HK-2 (cell line): ENCODE data around the gene INSYN2B.
A peak's percentile ranks its signal among the peaks of the same experiment; 100 is the strongest.

Experiments used
- DNase-seq: peaks from one replicate; pipeline ENCODE4 v3.0.0-alpha.2; 2018; ENCODE audit not compliant: unreplicated experiment

Gene INSYN2B

DNA sequence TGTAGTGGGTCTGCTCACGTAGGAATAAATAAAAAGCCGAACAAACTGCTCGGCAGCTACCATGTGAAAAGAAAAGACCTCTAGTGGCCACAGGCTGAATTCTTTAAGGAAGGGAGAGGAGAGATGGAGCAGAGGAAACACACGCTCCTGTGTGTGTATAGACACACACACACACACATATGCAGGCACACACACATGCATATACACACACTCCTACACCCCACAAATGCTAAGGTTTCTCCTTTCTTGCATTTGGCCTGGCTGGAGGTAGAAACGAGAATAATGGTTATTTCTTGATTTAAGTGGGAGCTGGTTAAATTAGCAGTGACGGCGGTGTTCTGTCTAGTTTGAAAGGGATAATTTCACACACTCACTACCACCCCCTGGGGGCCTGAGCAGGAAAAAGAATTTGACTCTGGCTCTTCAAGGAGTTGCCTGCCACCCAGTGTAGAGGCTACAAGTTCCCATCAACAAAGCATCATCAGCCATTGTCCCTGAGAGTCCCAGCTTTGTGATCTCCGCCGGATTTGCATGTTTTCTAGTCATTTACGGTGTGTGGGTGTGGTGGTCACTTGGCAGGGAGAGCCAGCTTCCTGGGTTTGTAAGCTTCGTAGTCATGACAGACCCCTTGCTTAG lies at the start of gene INSYN2B:
TSS of gene INSYN2B (minus strand) at position 78 of the 636 bp plus-strand sequence. CDS start 96,597 bp downstream, outside the sequence.
- peak; percentile 56 for DNase-seq

DNA sequence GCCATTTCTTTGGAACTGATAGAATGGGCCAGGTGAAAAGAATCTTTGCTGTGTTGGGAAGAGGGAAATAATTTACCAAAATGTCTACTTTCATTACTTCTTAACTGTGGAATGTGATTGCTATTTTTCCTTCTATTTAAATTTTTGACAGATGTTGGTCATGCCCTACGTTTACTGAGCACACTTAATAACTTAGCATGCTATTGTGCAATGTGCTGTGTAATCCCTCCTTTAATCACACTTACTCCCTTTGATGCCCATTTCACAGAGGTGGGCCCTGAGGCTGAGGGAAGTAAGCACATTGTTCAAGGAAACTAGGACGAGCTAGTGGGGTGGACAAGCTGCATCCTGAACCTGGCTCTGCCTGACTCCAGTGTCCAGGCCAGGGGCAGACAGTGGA lies 47.8 kb upstream of the INSYN2B start:
- DNase-seq = no peak

DNA sequence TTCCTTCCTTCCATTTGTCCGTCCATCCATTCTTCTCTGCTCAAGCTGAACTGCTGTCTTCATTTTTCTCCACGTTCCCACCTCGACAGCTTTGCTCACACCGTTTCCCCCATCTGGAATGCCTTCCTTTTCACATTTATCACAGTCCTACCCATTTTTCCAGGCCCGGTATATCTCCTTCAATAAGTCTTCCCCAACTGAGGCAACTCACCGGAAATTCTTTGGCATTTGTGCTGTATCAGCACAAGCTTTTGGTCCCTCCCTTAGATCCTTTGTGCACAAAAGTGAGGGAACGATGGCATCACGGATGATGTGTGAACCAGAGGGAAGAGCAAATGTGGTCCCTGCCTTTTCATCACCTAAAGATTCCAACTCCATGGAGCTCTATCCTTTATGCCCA lies 45.6 kb upstream of the INSYN2B start:
- no peak for DNase-seq

DNA sequence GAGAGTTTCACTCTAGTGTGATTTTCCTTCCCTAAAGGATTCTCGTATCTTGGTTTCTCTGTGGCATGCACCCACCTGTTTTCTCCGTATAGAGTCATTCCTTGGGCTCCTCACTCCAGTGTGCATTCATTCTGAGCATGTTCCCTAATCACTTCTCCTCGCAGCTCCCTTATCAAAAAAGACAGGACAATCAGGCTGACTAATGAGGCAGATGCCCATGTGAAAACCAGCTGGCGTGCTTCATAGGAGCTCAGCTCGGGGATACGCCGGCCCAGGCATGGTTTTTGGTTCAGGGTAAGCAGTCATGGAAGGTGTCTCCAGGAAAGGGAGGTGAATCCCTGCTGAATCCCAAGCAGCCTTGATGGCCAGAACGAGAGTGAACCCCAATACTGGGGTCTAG lies 41.2 kb upstream of the INSYN2B start:
- no peak for DNase-seq

DNA sequence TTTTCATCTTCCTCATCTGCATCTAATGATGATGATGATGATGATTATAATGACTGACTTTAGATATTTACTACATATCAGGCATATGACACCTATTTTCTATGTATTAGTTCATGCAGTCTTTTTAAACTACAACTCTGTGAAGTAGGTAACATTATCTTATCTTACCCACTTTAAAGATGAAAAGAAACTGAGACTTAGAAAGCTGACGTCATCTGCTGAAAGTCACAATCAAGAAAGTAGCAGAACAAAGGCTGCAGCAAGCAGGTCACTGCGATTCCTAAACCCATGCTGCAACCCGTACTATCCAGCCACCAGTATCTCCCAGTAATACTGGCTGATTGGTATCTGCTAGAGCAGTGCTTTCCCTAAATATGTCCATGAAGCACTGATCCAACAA lies 40.1 kb upstream of the INSYN2B start:
- no peak for DNase-seq

DNA sequence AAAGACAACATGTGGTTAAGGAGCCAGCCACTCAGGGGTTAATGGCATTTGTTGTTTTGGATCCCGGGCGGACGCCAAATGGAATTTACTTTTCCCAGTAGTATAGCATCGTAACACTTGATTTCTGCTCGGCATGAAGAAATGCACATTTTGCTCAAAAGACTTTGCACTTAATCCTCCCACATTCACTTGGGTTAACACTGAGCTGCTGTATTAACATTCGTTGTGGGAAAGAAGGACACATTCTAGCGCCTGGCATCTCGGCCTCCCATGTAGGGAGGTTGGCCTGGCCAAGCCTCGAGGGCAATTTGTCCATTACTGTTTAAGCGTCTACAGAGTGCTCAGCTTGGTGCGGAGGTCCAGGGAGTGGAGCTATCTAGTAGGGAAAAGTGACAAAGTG lies 32.3 kb upstream of the INSYN2B start:
- no peak for DNase-seq

DNA sequence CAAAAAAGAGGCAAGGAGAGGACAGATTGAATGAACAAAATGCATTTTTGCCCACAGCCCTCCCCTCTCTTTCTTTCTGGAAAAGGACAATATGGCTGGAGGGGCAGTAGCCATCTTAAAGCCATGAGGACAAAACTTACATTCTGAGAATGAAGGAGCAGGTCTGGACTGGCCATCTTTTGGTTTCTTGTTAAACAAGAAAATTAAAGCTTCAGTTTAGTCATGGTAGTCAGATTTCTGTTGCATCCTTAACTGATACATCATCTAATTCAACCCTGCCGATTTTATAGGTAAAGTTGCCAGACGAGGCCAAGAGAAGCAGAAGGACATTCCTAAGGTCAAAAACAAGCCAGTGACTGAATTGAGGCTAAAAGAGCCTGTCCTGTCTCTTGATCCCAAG lies 31.5 kb upstream of the INSYN2B start:
- no peak for DNase-seq

DNA sequence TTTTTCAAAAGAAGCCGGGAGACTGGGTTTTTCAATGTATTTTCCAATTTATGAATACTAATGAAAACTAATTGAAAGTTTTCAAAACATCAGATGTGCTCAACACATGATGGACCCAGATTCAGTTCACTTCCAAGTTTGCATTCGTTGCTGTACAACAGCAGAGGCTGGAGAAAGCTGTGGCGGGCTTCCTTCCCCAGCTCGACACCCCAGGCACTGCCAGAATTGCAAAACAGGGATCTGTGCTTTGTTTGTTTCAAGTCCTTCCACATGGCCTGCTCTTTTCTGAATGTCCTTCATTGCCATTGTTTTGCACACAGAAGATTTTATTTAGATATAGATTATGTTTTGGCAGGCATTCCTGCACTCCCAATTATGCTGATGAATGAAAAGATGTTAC lies 30.3 kb upstream of the INSYN2B start:
- DNase-seq = no peak

DNA sequence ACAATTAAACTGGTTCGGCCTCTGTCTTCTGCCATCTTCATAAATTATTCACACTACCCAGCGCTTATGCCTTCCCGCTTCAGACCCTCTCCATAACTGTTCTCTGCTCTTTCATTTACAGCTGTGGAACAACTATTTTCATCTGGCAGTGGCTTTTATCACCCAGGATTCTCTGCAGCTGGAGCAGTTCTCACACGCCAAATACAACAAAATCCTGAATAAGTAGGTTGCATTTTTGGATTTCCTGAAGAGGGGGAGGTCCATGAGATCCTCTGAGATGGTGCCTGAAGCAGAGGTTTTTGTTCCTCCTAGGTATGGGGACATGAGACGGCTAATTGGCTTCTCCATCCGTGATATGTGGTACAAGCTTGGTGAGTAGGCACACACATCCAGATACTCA lies 28.1 kb upstream of the INSYN2B start:
- no peak for DNase-seq

DNA sequence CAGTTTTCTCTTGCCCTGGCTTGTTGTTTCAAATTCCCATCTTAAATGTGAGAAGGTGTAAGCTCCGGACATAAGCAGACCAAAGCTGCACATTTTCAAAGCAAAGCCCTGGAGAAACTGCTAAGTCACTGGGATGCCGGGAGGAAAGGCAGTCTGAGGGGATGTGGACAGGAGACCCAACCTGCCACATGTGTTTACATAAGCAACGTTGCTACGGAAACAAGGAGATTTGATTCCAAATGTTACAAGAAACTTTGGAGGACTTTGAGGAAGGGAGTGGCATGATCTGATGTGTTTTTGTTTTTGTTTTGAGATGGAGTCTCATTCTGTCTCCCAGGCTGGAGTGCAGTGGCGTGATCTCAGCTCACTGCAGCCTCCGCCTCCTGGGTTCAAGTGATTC lies 25.7 kb upstream of the INSYN2B start:
- DNase-seq = no peak

DNA sequence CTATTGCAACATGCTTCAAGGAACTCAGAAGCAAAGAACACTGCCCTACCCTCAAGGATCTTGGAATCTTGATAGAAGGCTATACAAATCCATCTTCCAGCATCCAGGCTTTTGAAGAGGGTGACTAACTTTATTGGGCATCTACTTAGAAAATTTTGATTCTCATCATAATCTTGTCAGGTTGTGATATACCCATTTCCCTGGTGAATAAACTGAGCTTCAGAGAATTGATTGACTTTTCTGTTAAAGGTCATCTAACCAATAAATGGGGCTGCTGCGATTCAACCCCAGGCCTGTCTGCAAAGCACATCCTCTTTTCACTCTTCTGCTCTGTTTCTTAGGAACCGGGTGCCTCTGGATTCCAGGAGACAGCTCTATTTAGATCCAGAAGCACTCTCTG lies 19.9 kb upstream of the INSYN2B start:
- DNase-seq = no peak

DNA sequence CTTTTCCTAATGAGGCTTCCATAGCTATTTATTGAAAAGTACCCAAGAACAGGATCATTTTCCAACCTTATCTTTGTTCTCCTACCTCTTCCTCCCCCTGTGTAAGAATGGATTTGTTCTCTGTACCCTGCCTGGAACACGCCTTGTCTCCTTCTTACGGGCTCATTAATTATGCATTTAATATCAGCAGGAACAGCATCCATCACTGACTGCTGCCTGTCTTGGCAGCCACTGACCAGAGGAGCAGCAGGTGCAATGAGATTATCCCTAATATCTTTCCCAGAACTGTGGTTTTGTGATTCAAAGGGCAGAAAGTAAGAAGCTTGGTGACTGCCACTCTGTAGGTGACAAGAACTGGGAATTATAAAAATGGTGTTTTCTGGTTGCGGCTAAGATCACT lies 19.3 kb upstream of the INSYN2B start:
- no peak for DNase-seq

DNA sequence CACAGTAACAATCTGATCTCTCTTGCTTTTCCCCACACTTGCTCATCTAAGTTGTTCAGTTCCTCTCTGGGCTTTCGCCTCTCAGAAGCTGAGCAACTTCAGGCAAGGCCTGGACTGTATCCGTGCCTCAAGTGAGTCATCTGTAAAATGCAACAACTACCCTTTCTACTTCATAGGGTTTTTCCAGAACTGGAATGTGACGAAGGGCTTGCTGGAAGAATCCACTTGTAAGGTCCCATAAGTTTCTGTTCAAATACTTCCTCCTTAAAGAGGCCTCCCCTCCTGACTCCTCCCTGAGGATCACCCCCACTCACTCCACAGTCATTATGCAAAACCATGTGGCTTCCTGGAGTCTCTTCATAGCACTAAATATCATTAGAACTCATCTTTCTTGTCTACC lies 17.5 kb upstream of the INSYN2B start:
- DNase-seq = no peak

DNA sequence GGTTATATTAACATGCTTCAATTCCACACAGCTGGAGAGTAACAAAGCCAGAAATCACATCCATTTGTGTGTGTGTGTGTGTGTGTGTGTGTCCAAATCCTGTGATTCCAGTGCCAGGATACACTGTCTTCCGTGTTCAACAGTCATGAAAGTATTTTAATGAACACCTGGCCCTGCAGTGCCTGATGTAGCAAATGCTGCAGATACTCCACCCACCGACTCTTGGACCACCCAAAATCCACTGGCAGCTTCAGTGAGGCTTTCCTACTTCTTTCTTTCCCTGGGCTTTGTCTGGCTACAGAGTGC lies 13.1 kb upstream of the INSYN2B start:
- no peak for DNase-seq

DNA sequence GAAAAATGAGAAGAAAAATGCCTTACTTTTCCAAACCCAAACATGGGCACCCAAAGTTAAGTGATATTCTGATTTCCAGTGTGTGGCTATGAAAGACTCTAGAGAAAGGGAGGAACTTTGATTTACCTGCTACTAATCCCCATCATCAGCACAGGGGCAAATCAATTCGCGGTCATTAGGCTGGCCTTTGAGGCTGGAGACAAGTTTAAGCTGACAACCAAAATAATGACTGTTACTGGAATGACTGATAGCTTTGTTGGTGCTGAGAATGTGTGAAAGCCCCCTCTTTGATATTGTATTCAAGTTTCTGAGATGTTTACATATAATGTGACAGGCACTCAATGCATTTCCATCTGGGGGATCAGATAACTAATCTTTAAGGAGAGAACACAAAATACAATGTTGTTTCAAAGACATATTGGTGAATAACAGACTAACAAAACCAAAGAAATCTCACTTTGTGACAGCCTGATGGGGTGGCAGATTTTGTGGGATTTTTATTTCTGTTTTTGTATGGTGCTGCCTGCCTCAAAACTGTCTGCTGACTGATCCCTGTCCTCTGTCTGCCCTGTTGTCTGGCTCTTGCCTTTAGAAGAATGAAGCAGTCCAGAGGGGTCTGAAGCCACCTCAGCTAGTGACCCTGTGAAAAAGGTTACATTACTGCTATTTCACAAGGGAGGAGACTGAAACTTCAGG lies 12.6 kb upstream of the INSYN2B start:
- DNase-seq = no peak

DNA sequence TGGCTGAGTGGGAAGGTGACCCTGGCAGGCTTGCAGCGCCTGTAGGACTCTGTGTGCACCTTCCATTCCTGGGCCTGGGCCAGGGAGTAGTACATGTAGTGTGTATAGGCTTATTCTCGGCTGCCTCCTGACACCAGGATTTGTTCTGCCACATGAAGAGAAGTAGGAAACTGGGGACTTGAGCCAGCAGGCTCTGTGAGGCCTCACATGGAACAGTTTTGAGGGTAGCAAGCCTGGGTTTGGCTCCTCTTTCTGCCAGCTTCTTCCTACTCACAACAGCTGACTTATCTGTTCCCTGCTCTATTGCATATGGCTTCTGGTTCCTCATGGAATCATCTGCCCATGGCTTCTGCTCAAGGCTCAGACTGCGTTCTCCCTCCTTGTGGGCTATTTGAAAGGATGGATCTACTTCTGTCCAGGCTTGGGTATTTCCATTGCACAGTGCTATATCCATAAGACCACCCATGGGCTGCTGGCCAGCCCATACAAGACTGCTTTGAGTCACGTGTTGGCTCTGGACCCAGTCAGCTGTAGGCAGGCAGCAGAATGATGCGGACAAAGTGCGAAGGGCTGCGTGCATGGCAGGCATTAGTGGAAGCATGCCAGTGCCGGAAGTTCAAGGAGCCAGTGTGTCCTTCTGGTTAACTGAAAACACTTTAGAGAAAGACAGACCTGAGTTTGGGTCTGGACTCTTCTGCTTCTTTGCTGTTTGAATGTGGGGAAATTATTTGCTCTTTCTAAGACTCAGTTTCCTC lies 11.0 kb upstream of the INSYN2B start:
- no peak for DNase-seq

DNA sequence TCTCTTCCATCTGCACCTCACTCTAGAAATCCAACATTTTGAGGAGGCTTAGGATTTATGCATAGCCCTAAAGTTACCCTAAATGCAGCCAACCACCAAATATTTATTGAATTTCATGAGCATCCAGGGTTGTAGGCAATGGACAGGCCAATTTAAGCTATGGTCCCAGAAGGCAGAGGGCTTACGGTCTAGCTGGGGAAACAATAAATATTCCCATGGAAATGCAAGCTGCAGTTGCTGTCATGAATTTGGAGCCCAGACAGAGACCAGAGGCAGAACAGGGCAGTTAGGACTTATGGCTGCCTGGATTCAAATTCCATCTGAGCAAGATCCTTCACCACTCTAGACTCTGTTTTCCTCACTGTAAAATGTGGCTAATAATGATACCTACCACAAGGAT lies 9.1 kb upstream of the INSYN2B start:
- no peak for DNase-seq

DNA sequence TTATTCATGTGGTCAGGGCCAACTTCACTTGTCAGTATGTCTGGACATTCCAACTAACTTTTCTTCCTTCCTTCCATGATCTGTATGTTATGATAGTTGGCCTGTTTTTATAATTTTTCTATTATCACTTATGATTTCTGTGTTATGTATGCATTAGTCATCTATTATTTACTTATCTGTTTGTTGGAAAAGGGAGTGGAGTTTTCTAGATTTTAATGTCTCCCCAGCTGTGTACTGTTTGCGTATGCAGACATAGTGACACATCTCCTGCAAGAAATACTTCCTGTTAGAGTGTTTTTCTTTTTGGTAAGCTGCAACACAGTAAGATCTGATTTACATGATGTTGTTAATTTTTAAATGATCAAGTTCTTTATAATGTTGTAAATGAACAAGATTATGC lies 8.7 kb upstream of the INSYN2B start:
- DNase-seq = no peak

DNA sequence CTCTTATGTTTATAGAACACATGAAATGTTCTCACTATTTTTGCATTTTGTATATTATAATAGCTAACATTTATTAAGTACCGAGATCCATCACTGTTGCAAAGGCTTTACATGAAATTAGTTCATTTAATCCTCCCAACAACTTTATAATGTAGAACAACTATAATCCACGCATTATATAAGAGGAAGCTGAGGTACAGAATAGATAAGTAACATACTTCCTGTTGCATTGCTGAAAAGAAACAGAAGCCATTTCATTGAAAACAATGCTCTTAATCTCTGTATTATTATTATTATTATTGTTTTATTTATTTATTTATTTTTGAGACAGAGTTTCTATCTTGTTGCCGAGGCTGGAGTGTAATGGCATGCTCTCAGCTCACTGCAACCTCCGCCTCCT lies 7.9 kb upstream of the INSYN2B start:
- DNase-seq = no peak

DNA sequence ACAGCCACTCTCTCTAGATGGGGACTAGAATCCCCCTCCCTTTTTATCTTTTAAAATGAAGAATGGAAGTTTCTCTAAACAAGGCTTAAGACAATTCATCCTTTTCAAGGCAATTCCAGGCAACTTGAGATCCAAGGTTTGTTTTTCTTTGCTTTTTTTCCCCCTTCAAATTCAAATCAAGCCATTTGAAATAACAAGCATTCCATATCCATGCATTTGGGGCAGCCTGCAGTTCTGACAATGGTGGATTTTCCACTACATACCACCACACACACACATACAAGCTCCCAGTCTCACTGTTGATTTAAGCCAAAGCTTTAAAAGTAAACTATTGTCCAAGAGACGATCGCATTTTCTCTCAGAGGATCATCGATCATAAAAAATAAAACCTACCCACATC lies 424 bp downstream of the INSYN2B start:
- DNase-seq = no peak

DNA sequence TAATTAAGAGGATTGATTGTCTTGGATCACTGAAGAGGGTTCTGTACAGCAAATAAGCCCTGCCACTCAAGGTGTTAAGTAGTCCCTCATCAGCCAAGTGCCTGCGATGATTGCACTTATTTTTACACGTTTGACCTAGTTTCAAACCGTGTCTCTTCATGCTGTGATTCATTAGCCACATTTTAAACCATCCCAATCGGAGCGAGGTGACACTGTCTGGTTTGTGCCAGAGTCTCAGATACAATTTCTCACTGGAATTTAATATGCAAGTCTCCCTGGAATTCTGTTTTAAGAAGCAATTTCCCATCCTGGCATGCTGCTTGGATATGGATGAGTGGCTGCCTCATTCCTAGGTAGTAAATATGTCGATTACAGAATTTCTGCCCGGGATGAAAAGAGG lies 1.6 kb downstream of the INSYN2B start:
- DNase-seq = no peak

DNA sequence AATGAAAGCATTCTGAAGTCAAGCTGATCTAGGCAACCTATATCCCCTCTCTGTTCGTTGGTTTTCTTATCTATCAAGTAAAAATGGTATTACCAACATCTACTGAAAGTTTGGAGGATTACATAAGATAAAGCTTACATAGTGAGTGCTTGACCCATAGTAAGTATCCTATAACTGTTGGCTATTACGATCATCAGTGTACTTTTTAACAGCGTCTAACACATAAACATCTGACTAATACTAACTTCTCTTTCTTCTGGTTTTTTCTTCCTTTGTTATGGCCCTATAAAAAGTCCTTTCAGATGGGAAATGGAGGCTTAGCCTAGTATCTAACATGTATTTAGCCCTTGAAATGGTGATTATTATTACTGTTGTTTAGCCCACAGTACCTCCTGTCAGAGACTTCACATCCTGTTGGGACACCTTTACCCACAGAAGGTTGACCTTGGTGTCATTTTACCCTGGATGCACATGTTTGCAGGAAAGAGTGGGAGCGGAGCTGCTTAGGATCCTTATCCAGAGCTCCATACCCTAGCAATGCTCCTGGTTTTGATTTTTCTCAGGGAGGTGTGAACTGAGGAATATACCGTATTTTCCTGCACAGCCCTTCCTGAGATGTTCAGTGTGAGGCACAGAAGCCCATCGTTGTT lies 6.0 kb downstream of the INSYN2B start:
- no peak for DNase-seq

DNA sequence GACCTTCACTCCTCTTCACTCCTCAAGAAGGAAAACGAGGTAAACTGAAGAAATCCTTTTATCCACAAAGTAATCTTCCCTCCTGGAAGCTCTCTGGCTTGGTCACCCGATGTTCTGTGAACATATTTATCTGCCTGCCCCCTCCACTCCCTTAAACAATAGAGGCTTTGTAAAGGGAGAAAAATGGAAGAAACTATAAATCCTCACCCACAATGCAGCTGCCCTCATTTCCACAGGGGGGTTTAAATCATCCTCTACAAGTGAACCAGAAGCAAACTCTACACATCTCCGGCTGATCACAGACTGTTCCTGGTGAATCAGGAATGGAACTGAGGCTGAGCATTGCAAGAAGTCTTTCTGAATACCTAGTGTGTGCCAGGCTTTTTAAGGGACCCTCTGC lies 7.2 kb downstream of the INSYN2B start:
- no peak for DNase-seq
